K562 (cell line): ENCODE results near the gene MRPL2. TPM values are rescaled to one million over a fixed set of nuclear protein-coding genes. Genes with fewer than 3 reads are reported as not detected.

ENCODE experiments used
- CCAR2 ChIP-seq: fragments of 200-400 bp; formaldehyde crosslinking; IDR thresholded peaks from 2 replicates; pipeline ENCODE4 v1.6.1; 2017; ENCODE audit warnings: mild to moderate bottlenecking, low read depth, low read length
- FOS ChIP-seq: IDR thresholded peaks from 3 replicates; pipeline ENCODE4 v1.6.1; 2011; ENCODE audit not compliant: insufficient read length; ENCODE audit errors: extremely low read depth
- FOSL1 ChIP-seq: fragments of 200-800 bp; sonication (Bioruptor generic); conservative IDR thresholded peaks from 2 replicates; pipeline ENCODE4 v1.6.1; 2016; ENCODE audit warnings: missing genetic modification characterization, missing compliant biosample characterization
- FOXJ3 ChIP-seq: sonication (generic); formaldehyde crosslinking; IDR thresholded peaks from 2 replicates; pipeline ENCODE4 v1.4.0; 2020; ENCODE audit warnings: mild to moderate bottlenecking, missing genetic modification reagents
- FOXM1 ChIP-seq, 2 experiments: fragments of 450-650 bp in 1 of 2; sonication (generic) in 1 of 2; formaldehyde crosslinking in 1 of 2; IDR thresholded peaks; 2 replicates each; pipeline versions ENCODE4 v1.6.1 to v1.9.0; 2017 to 2022; ENCODE audit warnings: low read depth in 2 of 2, mild to moderate bottlenecking in 2 of 2, missing genetic modification reagents in 1 of 2, moderate library complexity in 1 of 2
- GTF2A2 ChIP-seq: IDR thresholded peaks from 2 replicates; pipeline ENCODE4 v1.6.1; 2016; ENCODE audit warnings: mild to moderate bottlenecking, missing genetic modification characterization, missing compliant biosample characterization
- IFI16 ChIP-seq: fragments of 250-450 bp; sonication (Bioruptor Pico); IDR thresholded peaks from 2 replicates; pipeline ENCODE4 v2.1.2; 2022; ENCODE audit warnings: mild to moderate bottlenecking, inconsistent platforms
- MAFF ChIP-seq: IDR thresholded peaks from 2 replicates; pipeline ENCODE4 v1.6.1; 2012; ENCODE audit warnings: low read length, improper control_type of control experiment
- MAX ChIP-seq: sonication (generic); formaldehyde crosslinking; IDR thresholded peaks from 2 replicates; pipeline ENCODE4 v1.9.0; 2022; ENCODE audit warnings: mild to moderate bottlenecking, missing genetic modification reagents
- MITF ChIP-seq: IDR thresholded peaks from 2 replicates; pipeline ENCODE4 v1.6.1; 2014; ENCODE audit warnings: antibody characterized with exemption
- MTA2 ChIP-seq: fragments of 450-650 bp; IDR thresholded peaks from 2 replicates; pipeline ENCODE4 v1.6.1; 2016; ENCODE audit warnings: low read depth
- NCOA2 ChIP-seq, 2 experiments: fragments of 450-650 bp; IDR thresholded peaks; 2 replicates each; pipeline ENCODE4 v1.6.1; 2018; ENCODE audit warnings: mild to moderate bottlenecking in 2 of 2, moderate library complexity in 1 of 2; ENCODE audit not compliant: partially characterized antibody in 2 of 2
- NKRF ChIP-seq: fragments of 450-650 bp; IDR thresholded peaks from 2 replicates; pipeline ENCODE4 v1.6.1; 2016; ENCODE audit warnings: borderline replicate concordance
- POLR2A ChIP-seq: fragments of 450-650 bp; conservative IDR thresholded peaks from 2 replicates; pipeline ENCODE4 v1.6.1; 2016
- RERE ChIP-seq: sonication (generic); formaldehyde crosslinking; IDR thresholded peaks from 2 replicates; pipeline ENCODE4 v1.8.0; 2023; ENCODE audit warnings: missing genetic modification reagents, mild to moderate bottlenecking, borderline replicate concordance
- SUPT5H ChIP-seq: fragments of 450-650 bp; IDR thresholded peaks from 2 replicates; pipeline ENCODE4 v1.6.1; 2016
- THAP7 ChIP-seq: fragments of 250-450 bp; sonication (Bioruptor Pico); IDR thresholded peaks from 2 replicates; pipeline ENCODE4 v1.5.0; 2021
- ZNF3 ChIP-seq: fragments of 250-450 bp; sonication (Bioruptor Pico); IDR thresholded peaks from 2 replicates; pipeline ENCODE4 v1.5.0; 2021; ENCODE audit warnings: mild to moderate bottlenecking, moderate library complexity
- ZNF408 ChIP-seq: fragments of 250-450 bp; sonication (Bioruptor Pico); IDR thresholded peaks from 2 replicates; pipeline ENCODE4 v1.4.0; 2020; ENCODE audit warnings: low read depth, mild to moderate bottlenecking, moderate library complexity
- ZNF717 ChIP-seq: fragments of 250-450 bp; sonication (Bioruptor Pico); IDR thresholded peaks from 2 replicates; pipeline ENCODE4 v1.5.0; 2021
- polyA plus RNA-seq, 8 experiments: library from polyadenylated mRNA; depleted of rRNA in 4 of 8; stranded (reverse) in 5 of 8; unstranded in 3 of 8; fragments of >200 nt; fragmentation: Nextera tagmentation in 2 of 8; fragmentation: Illumina TruSeq in 1 of 8; extraction: Ambion mirVana in 2 of 8; extraction: Trizol in 1 of 8; gene quantifications; 2 replicates each; pipeline versions ENCODE4 v1.2.1 to v1.2.3, GENCODE V29; 2011 to 2014; ENCODE audit warnings: inconsistent platforms in 1 of 8, missing spikeins in 1 of 8
- total RNA-seq, 7 experiments: library from RNA; depleted of rRNA in 6 of 7; stranded (reverse); fragments of >200 nt in 6 of 7; fragmentation: Illumina TruSeq in 2 of 7; extraction: Trizol in 2 of 7; gene quantifications; 2 replicates each; pipeline versions ENCODE4 v1.2.1 to v1.2.3, GENCODE V29; 2011 to 2021; ENCODE audit warnings: low replicate concordance in 1 of 7

Gene MRPL2
- total and polyA plus RNA-seq, 9 of the 15 experiments (the other 6 are each of a cell fraction or from before 2014, with no cell fraction given), result 63.1 to 262 (median 121) TPM

- TF ChIP-seq FOS (no peak), NKRF (peak; percentile 98), ZNF408 (no peak), FOSL1 (tag) (no peak), MAX (CRISPR knock-in tag) (peak; percentile 99), THAP7 (CRISPR knock-in tag) (no peak), CCAR2 (no peak), SUPT5H (peak; percentile 73), ZNF3 (no peak), MITF (peak; percentile 50; the same call in 1 of the 2 replicates), POLR2A (peak; percentile 71), FOXM1 (IDR thresholded peaks at IDR 0.05; ENCODE audit: low read depth) (no peak), FOXM1 (CRISPR knock-in tag; IDR thresholded peaks at IDR 0.05; ENCODE audit: low read depth) (no peak; the same call in 1 of the 2 replicates), MTA2 (no peak), NCOA2 (IDR thresholded peaks at IDR 0.05; ENCODE audit: partially characterized antibody in 2 of 2) (no peak), IFI16 (no peak), RERE (no peak), GTF2A2 (tag) (no peak), MAFF (no peak), ZNF717 (no peak), FOXJ3 (CRISPR knock-in tag) (no peak)
These were observed 45.3 kb downstream of the MRPL2 start, which contains the start of the genes KLHDC3 and MEA1 (continued) for GRCh38 chr6:43013843-43014433.
